Psoas muscle (tissue), 7 donors: ENCODE data around the gene MRPL28. TPM values are rescaled to one million over a fixed set of nuclear protein-coding genes. Genes with fewer than 3 reads are reported as not detected.

Source experiments
- polyA plus RNA-seq, 3 donors: library from polyadenylated mRNA; stranded (reverse); fragments of 200-250 nt; gene quantifications; one replicate each; pipeline ENCODE4 v1.2.3, GENCODE V29; 2013
- total RNA-seq, 4 donors: library from RNA; stranded (reverse); fragmentation: NEBNext Ultra II Directional in 2 of 4; extraction: Animal tissue kit (Norgen Biotek cat#: 25700) in 2 of 4; gene quantifications; one replicate each; pipeline versions ENCODE4 v1.2.1 to v1.2.4, GENCODE V29; 2021 to 2023
- donor health status: healthy with polysubstance abuse.
- donor health status: DM: no; HTN: no; CAD: no; lungs with moderate emphysema.
- donor health status: Bipolar disorder and iron deficiency.
- donor health status: healthy.
- donor health status: DM: no; HTN: no; CAD: no.
- donor health status: DM: no; HTN: no; CAD: no.
- donor health status: DM: yes; HTN: yes; CAD: no.

MRPL28 gene
- total and polyA plus RNA-seq, 7 donors: 55.4 to 126 (median 67.1) TPM

Other genes with a start within 250 kb of the MRPL28 start
- gene NPRL3, start 231.9 kb downstream of the MRPL28 start, total RNA-seq: 10 to 100 TPM; 21.2 to 31.2 (median 30.3) TPM
- 10 to 100 TPM; 13.9 to 23.7 (median 22.1) TPM for gene NPRL3, start 231.9 kb downstream of the MRPL28 start, polyA plus RNA-seq
- gene HBZ, start 217.9 kb downstream of the MRPL28 start, total RNA-seq: not detected
- under 1 TPM; 0.05 to 0.12 (median 0.11) TPM for gene HBZ, start 217.9 kb downstream of the MRPL28 start, polyA plus RNA-seq
- 1 to 10 TPM in 1 of 4 donors, not detected in 3; 2.9 TPM for gene HBM, start 204.6 kb downstream of the MRPL28 start, total RNA-seq
- gene HBM, start 204.6 kb downstream of the MRPL28 start, polyA plus RNA-seq: not detected
- 1,000 to 10,000 TPM in 1 of 4 donors, 100 to 1,000 TPM in 1, 10 to 100 TPM in 2; 11.9 to 1,244 (median 122) TPM for gene HBA2, start 197.7 kb downstream of the MRPL28 start, total RNA-seq
- 10 to 100 TPM; 18.5 to 24.9 (median 22.9) TPM for gene HBA2, start 197.7 kb downstream of the MRPL28 start, polyA plus RNA-seq
- gene HBA1, start 193.9 kb downstream of the MRPL28 start, total RNA-seq: 1,000 to 10,000 TPM in 1 of 4 donors, 100 to 1,000 TPM in 1, 10 to 100 TPM in 2; 22.5 to 1,513 (median 169) TPM
- gene HBA1, start 193.9 kb downstream of the MRPL28 start, polyA plus RNA-seq: 10 to 100 TPM in 1 of 3 donors, 1 to 10 TPM in 2; 6.1 to 10.3 (median 8.2) TPM
- under 1 TPM in 1 of 4 donors, not detected in 3; 0.58 TPM for gene HBQ1, start 190.1 kb downstream of the MRPL28 start, total RNA-seq
- gene HBQ1, start 190.1 kb downstream of the MRPL28 start, polyA plus RNA-seq: not detected
- gene LUC7L, start 141.1 kb downstream of the MRPL28 start, total RNA-seq: 10 to 100 TPM; 23.8 to 30.3 (median 27.1) TPM
- 10 to 100 TPM; 36.3 to 58.9 (median 36.7) TPM for gene LUC7L, start 141.1 kb downstream of the MRPL28 start, polyA plus RNA-seq
- gene FAM234A, start 135.7 kb downstream of the MRPL28 start, total RNA-seq: 100 to 1,000 TPM; 108 to 154 (median 120) TPM
- gene FAM234A, start 135.7 kb downstream of the MRPL28 start, polyA plus RNA-seq: 100 to 1,000 TPM in 1 of 3 donors, 10 to 100 TPM in 2; 54.2 to 198 (median 98.4) TPM
- 1 to 10 TPM in 3 of 4 donors, under 1 TPM in 1; 0.92 to 2.6 (median 1.3) TPM for gene RGS11, start 94.6 kb downstream of the MRPL28 start, total RNA-seq
- gene RGS11, start 94.6 kb downstream of the MRPL28 start, polyA plus RNA-seq: under 1 TPM; 0.20 to 0.69 (median 0.46) TPM
- 1 to 10 TPM in 1 of 4 donors, under 1 TPM in 2, not detected in 1; 0.59 to 4.1 (median 0.69) TPM for gene ARHGDIG, start 89.9 kb downstream of the MRPL28 start, total RNA-seq
- under 1 TPM; 0.12 to 0.28 (median 0.13) TPM for gene ARHGDIG, start 89.9 kb downstream of the MRPL28 start, polyA plus RNA-seq
- under 1 TPM in 1 of 4 donors, not detected in 3; 0.90 TPM for gene PDIA2, start 87.4 kb downstream of the MRPL28 start, total RNA-seq
- under 1 TPM in 2 of 3 donors, not detected in 1; 0.08 to 0.14 TPM for gene PDIA2, start 87.4 kb downstream of the MRPL28 start, polyA plus RNA-seq
- 10 to 100 TPM; 12.1 to 23.2 (median 22.8) TPM for gene AXIN1, start 17.8 kb downstream of the MRPL28 start, total RNA-seq
- gene AXIN1, start 17.8 kb downstream of the MRPL28 start, polyA plus RNA-seq: 10 to 100 TPM; 23.5 to 32.3 (median 29.5) TPM
- gene PGAP6, start 11.4 kb upstream of the MRPL28 start, total RNA-seq: 10 to 100 TPM; 27.2 to 34.7 (median 32.2) TPM
- 10 to 100 TPM; 26.0 to 46.9 (median 42.1) TPM for gene PGAP6, start 11.4 kb upstream of the MRPL28 start, polyA plus RNA-seq
- 10 to 100 TPM; 19.5 to 39.7 (median 29.6) TPM for gene NME4, start 26.7 kb upstream of the MRPL28 start, total RNA-seq
- gene NME4, start 26.7 kb upstream of the MRPL28 start, polyA plus RNA-seq: 10 to 100 TPM; 16.0 to 30.7 (median 22.7) TPM
- gene DECR2, start 31.3 kb upstream of the MRPL28 start, total RNA-seq: 10 to 100 TPM; 13.9 to 22.9 (median 19.6) TPM
- 10 to 100 TPM; 14.1 to 18.1 (median 15.8) TPM for gene DECR2, start 31.3 kb upstream of the MRPL28 start, polyA plus RNA-seq
- gene RAB11FIP3, start 55.1 kb upstream of the MRPL28 start, total RNA-seq: 10 to 100 TPM; 44.7 to 89.5 (median 71.5) TPM
- gene RAB11FIP3, start 55.1 kb upstream of the MRPL28 start, polyA plus RNA-seq: 10 to 100 TPM; 20.3 to 26.1 (median 26.1) TPM
- 10 to 100 TPM; 15.5 to 32.1 (median 26.8) TPM for gene CAPN15, start 157.2 kb upstream of the MRPL28 start, total RNA-seq
- gene CAPN15, start 157.2 kb upstream of the MRPL28 start, polyA plus RNA-seq: 10 to 100 TPM; 14.9 to 26.4 (median 22.6) TPM
- not detected for gene PRR35, start 189.9 kb upstream of the MRPL28 start, total RNA-seq
- not detected for gene PRR35, start 189.9 kb upstream of the MRPL28 start, polyA plus RNA-seq
- gene NHLRC4, start 196.5 kb upstream of the MRPL28 start, total RNA-seq: under 1 TPM in 3 of 4 donors, not detected in 1; 0.19 to 0.39 (median 0.27) TPM
- gene NHLRC4, start 196.5 kb upstream of the MRPL28 start, polyA plus RNA-seq: under 1 TPM; 0.06 to 0.38 (median 0.27) TPM
- 10 to 100 TPM; 18.3 to 26.3 (median 22.0) TPM for gene PIGQ, start 199.4 kb upstream of the MRPL28 start, total RNA-seq
- gene PIGQ, start 199.4 kb upstream of the MRPL28 start, polyA plus RNA-seq: 10 to 100 TPM; 26.5 to 39.9 (median 27.2) TPM
- 10 to 100 TPM; 12.3 to 20.2 (median 14.4) TPM for gene RAB40C, start 219.5 kb upstream of the MRPL28 start, total RNA-seq
- gene RAB40C, start 219.5 kb upstream of the MRPL28 start, polyA plus RNA-seq: 10 to 100 TPM; 14.7 to 16.3 (median 15.7) TPM